ENCODE results near the gene PARD6B. TPM values are rescaled to one million over a fixed set of nuclear protein-coding genes. Genes with fewer than 3 reads are reported as not detected.
A peak's percentile ranks its signal among the peaks of the same experiment; 100 is the strongest.
"Not testable (repeated sequence)": the region's sequence is repeated elsewhere in the genome, so short reads cannot be mapped to it uniquely, and the experiment has no call there.

Gene PARD6B
- total RNA-seq, 1 experiment from 2014 or later: 29.6 TPM

DNA sequence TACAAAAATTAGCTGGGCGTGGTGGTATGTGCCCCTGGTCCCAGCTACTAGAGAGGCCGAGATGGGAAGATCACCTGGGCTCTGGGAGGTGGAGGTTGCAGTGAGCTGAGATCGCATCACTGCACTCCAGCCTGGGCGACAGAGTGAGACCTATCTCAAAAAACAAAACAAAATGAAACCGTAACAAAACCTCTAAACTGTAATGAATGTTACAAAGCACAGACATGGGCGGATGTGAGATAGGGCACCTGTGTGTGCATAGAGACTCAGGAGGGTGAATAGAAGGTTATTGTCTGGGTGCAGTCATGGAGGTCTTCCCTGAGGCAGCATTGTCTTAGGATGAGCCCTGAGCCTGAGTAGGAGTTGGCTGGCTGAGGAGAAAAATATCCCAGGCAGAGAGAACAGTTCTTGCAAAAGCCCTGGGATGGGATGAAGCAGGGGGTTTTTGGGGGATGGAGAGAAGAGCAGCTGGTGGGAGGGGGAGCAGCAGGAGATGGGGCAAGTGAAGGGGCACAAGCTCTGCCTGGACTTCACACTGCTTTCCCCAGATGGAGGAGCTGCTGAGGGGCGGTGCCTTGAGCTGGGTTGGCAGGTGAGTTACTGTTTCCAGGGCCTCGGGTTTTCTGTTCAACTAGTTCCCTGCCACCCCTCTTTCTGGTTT, 68.6 kb downstream of the PARD6B start (continued):
- TF ChIP-seq ESRRA (CRISPR knock-in tag; IDR thresholded peaks at IDR 0.05; ENCODE audit: borderline replicate concordance) (no peak), SP1 (CRISPR knock-in tag; conservative IDR thresholded peaks at IDR 0.05) (no peak), MXD4 (CRISPR knock-in tag; IDR thresholded peaks at IDR 0.05; ENCODE audit: borderline replicate concordance) (no peak)
- TF ChIP-seq, protein P1, sequence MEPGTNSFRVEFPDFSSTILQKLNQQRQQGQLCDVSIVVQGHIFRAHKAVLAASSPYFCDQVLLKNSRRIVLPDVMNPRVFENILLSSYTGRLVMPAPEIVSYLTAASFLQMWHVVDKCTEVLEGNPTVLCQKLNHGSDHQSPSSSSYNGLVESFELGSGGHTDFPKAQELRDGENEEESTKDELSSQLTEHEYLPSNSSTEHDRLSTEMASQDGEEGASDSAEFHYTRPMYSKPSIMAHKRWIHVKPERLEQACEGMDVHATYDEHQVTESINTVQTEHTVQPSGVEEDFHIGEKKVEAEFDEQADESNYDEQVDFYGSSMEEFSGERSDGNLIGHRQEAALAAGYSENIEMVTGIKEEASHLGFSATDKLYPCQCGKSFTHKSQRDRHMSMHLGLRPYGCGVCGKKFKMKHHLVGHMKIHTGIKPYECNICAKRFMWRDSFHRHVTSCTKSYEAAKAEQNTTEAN (CRISPR knock-in tag; IDR thresholded peaks at IDR 0.05): no peak
- TF ChIP-seq, protein P2, sequence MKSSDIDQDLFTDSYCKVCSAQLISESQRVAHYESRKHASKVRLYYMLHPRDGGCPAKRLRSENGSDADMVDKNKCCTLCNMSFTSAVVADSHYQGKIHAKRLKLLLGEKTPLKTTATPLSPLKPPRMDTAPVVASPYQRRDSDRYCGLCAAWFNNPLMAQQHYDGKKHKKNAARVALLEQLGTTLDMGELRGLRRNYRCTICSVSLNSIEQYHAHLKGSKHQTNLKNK (CRISPR knock-in tag; IDR thresholded peaks at IDR 0.05): no peak
- TF ChIP-seq, protein P3, sequence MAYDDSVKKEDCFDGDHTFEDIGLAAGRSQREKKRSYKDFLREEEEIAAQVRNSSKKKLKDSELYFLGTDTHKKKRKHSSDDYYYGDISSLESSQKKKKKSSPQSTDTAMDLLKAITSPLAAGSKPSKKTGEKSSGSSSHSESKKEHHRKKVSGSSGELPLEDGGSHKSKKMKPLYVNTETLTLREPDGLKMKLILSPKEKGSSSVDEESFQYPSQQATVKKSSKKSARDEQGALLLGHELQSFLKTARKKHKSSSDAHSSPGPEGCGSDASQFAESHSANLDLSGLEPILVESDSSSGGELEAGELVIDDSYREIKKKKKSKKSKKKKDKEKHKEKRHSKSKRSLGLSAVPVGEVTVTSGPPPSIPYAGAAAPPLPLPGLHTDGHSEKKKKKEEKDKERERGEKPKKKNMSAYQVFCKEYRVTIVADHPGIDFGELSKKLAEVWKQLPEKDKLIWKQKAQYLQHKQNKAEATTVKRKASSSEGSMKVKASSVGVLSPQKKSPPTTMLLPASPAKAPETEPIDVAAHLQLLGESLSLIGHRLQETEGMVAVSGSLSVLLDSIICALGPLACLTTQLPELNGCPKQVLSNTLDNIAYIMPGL (CRISPR knock-in tag; IDR thresholded peaks at IDR 0.05): no peak

DNA sequence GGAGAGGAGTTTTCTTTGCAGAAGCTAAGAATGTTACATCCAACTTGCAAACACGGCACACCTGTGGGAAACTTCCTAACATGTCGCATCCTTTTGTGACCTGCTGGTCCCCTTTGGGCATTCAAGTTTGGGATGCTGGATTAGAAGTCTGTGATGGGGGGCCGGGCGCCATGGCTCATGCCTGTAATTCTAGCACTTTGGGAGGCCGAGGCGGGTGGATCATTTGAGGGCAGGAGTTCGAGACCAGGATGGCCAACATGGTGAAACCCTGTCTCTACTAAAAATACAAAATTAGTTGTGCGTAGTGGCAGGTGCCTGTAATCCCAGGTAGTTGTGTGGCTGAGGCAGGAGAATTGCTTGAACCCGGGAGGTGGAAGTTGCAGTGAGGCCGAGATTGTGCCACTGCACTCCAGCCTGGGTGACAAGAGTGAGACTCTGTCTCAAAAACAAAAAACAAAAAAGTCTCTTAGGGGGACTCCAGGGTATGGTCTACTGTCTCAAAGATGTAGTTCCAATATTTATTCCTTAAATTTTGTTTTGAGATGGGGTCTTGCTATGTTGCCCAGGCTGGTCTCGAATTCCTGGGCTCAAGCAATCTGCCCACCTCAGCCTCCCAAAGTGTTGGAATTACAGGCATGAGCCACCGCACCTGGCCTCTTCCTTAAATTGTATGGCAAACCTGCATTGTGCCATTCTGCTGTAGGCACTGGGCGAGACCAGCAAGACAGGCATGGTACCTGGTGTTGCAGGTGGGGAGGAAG, 69.8 kb downstream of the PARD6B start:
- POLR2A ChIA-PET: interaction anchor here (0.7 kb wide), 1 partner anchor 85 kb away, joined by 3 read pairs; no protein-coding TSS in a partner anchor
- not testable (repeated sequence) for ATAC-seq; H3K27me3 Mint-ChIP-seq (ENCODE audit: low read depth); H3K4me3 Mint-ChIP-seq; DNase-seq (ENCODE audit: low spot score); H3K36me3 Mint-ChIP-seq; H3K9me3 Mint-ChIP-seq
- CTCF ChIA-PET: interaction anchor here (0.7 to 1.4 kb wide), 4 partner anchors 17 to 205 kb away, joined by 3 to 8 read pairs (median 4); no protein-coding TSS in a partner anchor
- 0 out of 2 replicates have a peak overlapping the region, but pooled peaks have one; percentile 27 for H3K27ac Mint-ChIP-seq
- peak; percentile 59; the same call in 1 of the 2 replicates for TF ChIP-seq ZNF121 (CRISPR knock-in tag; IDR thresholded peaks at IDR 0.05)
- H3K4me1 Mint-ChIP-seq: peaks cover 29% of the 10 kb centered on the region

DNA sequence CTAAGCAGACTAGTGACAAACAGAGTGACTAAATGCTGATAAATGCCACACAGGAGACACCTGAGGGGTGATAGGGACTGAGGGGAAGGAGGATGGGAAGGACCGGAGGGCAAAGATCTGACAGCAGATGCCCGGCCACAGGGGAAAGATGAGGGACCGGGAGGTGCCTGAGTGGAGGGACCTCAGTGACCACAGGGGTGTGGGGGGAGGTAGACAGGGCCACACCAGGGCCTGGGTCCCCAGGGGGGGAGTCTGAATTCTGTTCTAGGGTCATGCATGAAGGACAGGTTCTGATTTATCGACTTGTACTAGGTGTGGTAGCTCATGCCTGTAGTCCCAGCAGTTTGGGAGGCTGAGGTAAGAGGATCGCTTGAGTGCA, 70.4 kb downstream of the PARD6B start:
- H3K36me3 Mint-ChIP-seq: no peaks in the 10 kb centered on the region
- H3K4me3 Mint-ChIP-seq: no peak overlapping the region
- DNase-seq (ENCODE audit: low spot score): no peak
- TF ChIP-seq, protein P4, sequence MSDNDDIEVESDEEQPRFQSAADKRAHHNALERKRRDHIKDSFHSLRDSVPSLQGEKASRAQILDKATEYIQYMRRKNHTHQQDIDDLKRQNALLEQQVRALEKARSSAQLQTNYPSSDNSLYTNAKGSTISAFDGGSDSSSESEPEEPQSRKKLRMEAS (CRISPR knock-in tag; IDR thresholded peaks at IDR 0.05): no peak
- TF ChIP-seq, protein P5, sequence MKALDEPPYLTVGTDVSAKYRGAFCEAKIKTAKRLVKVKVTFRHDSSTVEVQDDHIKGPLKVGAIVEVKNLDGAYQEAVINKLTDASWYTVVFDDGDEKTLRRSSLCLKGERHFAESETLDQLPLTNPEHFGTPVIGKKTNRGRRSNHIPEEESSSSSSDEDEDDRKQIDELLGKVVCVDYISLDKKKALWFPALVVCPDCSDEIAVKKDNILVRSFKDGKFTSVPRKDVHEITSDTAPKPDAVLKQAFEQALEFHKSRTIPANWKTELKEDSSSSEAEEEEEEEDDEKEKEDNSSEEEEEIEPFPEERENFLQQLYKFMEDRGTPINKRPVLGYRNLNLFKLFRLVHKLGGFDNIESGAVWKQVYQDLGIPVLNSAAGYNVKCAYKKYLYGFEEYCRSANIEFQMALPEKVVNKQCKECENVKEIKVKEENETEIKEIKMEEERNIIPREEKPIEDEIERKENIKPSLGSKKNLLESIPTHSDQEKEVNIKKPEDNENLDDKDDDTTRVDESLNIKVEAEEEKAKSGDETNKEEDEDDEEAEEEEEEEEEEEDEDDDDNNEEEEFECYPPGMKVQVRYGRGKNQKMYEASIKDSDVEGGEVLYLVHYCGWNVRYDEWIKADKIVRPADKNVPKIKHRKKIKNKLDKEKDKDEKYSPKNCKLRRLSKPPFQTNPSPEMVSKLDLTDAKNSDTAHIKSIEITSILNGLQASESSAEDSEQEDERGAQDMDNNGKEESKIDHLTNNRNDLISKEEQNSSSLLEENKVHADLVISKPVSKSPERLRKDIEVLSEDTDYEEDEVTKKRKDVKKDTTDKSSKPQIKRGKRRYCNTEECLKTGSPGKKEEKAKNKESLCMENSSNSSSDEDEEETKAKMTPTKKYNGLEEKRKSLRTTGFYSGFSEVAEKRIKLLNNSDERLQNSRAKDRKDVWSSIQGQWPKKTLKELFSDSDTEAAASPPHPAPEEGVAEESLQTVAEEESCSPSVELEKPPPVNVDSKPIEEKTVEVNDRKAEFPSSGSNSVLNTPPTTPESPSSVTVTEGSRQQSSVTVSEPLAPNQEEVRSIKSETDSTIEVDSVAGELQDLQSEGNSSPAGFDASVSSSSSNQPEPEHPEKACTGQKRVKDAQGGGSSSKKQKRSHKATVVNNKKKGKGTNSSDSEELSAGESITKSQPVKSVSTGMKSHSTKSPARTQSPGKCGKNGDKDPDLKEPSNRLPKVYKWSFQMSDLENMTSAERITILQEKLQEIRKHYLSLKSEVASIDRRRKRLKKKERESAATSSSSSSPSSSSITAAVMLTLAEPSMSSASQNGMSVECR (CRISPR knock-in tag; IDR thresholded peaks at IDR 0.05; ENCODE audit: borderline replicate concordance): no peak
- TF ChIP-seq ETV6 (CRISPR knock-in tag; IDR thresholded peaks at IDR 0.05): no peak
- no peak for TF ChIP-seq ESRRA (CRISPR knock-in tag; IDR thresholded peaks at IDR 0.05; ENCODE audit: borderline replicate concordance)
- TF ChIP-seq FOXK1 (CRISPR knock-in tag; IDR thresholded peaks at IDR 0.05): no peak
- TF ChIP-seq, protein P6, sequence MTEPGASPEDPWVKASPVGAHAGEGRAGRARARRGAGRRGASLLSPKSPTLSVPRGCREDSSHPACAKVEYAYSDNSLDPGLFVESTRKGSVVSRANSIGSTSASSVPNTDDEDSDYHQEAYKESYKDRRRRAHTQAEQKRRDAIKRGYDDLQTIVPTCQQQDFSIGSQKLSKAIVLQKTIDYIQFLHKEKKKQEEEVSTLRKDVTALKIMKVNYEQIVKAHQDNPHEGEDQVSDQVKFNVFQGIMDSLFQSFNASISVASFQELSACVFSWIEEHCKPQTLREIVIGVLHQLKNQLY (CRISPR knock-in tag; IDR thresholded peaks at IDR 0.05): no peak
- TF ChIP-seq, protein P7, sequence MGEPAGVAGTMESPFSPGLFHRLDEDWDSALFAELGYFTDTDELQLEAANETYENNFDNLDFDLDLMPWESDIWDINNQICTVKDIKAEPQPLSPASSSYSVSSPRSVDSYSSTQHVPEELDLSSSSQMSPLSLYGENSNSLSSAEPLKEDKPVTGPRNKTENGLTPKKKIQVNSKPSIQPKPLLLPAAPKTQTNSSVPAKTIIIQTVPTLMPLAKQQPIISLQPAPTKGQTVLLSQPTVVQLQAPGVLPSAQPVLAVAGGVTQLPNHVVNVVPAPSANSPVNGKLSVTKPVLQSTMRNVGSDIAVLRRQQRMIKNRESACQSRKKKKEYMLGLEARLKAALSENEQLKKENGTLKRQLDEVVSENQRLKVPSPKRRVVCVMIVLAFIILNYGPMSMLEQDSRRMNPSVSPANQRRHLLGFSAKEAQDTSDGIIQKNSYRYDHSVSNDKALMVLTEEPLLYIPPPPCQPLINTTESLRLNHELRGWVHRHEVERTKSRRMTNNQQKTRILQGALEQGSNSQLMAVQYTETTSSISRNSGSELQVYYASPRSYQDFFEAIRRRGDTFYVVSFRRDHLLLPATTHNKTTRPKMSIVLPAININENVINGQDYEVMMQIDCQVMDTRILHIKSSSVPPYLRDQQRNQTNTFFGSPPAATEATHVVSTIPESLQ (CRISPR knock-in tag; IDR thresholded peaks at IDR 0.05): no peak
- H3K9me3 Mint-ChIP-seq: no peaks in the 10 kb centered on the region
- POLR2A ChIA-PET: no interaction called here
- CTCF ChIA-PET: interaction anchor here (1.2 to 2.9 kb wide), 4 partner anchors 7 to 176 kb away, joined by 3 to 32 read pairs (median 4); partner anchors contain the start of gene BCAS4
- H3K27me3 Mint-ChIP-seq (ENCODE audit: low read depth): no peaks in the 10 kb centered on the region; the same call in 1 of the 2 replicates
- no peak for ATAC-seq
- H3K4me1 Mint-ChIP-seq: peaks cover 29% of the 10 kb centered on the region
- H3K27ac Mint-ChIP-seq: peak overlapping the region; percentile 87; the same call in 1 of the 2 replicates
